ENCODE measurements around the gene PTPRM.

DNA sequence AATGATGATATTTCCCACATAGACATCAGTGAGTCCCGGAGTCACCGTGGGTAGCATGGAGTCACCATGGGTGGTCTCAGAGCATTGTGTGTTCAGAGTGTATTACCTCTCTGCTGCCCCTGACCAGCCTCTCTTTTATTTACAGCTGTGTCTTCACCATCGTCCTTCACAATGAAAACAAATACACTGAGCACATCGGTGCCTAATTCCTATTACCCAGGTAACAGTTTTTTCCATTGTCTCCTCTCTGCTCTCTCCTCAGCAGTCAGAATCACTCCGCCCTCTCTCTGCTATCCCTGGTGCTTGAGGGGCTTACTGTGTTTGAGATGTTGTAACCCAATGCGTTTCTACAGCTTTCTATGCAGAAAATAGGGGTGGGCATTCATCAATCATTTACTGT is 680.6 kb downstream of the PTPRM start:
- TF ChIP-seq, protein P1, sequence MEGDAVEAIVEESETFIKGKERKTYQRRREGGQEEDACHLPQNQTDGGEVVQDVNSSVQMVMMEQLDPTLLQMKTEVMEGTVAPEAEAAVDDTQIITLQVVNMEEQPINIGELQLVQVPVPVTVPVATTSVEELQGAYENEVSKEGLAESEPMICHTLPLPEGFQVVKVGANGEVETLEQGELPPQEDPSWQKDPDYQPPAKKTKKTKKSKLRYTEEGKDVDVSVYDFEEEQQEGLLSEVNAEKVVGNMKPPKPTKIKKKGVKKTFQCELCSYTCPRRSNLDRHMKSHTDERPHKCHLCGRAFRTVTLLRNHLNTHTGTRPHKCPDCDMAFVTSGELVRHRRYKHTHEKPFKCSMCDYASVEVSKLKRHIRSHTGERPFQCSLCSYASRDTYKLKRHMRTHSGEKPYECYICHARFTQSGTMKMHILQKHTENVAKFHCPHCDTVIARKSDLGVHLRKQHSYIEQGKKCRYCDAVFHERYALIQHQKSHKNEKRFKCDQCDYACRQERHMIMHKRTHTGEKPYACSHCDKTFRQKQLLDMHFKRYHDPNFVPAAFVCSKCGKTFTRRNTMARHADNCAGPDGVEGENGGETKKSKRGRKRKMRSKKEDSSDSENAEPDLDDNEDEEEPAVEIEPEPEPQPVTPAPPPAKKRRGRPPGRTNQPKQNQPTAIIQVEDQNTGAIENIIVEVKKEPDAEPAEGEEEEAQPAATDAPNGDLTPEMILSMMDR (IDR thresholded peaks at IDR 0.05): no peak
- TF ChIP-seq KDM5A (IDR thresholded peaks at IDR 0.05) (no peak), POLR2A (IDR thresholded peaks at IDR 0.05; ENCODE audit: low read length) (no peak), JUN (IDR thresholded peaks at IDR 0.05) (no peak)
